IPS DF 4.7 (cell line): Measurements from ENCODE around the gene HMGB2.

Experiments used
- DNase-seq: peaks from one replicate; pipeline ENCODE4 v3.0.0-alpha.2; 2013; ENCODE audit warnings: low spot score; ENCODE audit errors: extremely low read depth

The HMGB2 gene

GRCh38 chr4:173334891-173335752 is 964 bp upstream of the HMGB2 start:
- no peak for DNase-seq

- DNase-seq = no peak
Observed at GRCh38 chr4:173333658-173334084, 487 bp downstream of the HMGB2 start.

- no peak for DNase-seq
Observed at GRCh38 chr4:173332963-173333657, 1.0 kb downstream of the HMGB2 start.

GRCh38 chr4:173332021-173332487 is 2.1 kb downstream of the HMGB2 start:
- DNase-seq = no peak

- DNase-seq = no peak
Observed at GRCh38 chr4:173330590-173330989, 3.6 kb downstream of the HMGB2 start.

- no peak for DNase-seq
Observed at GRCh38 chr4:173328236-173328901, 5.8 kb downstream of the HMGB2 start.

- DNase-seq = no peak
Observed at GRCh38 chr4:173325007-173325736, 9.0 kb downstream of the HMGB2 start.

GRCh38 chr4:173319696-173320095 is 14.5 kb downstream of the HMGB2 start:
- DNase-seq = no peak

GRCh38 chr4:173318648-173319211 is 15.4 kb downstream of the HMGB2 start:
- no peak for DNase-seq

GRCh38 chr4:173318240-173318639 is 15.9 kb downstream of the HMGB2 start:
- DNase-seq = no peak

GRCh38 chr4:173317004-173317403 is 17.2 kb downstream of the HMGB2 start:
- DNase-seq = no peak

GRCh38 chr4:173316060-173316459 is 18.1 kb downstream of the HMGB2 start:
- DNase-seq = no peak

- DNase-seq = no peak
Observed at GRCh38 chr4:173314715-173315114, 19.4 kb downstream of the HMGB2 start.

- DNase-seq = no peak
Observed at GRCh38 chr4:173311368-173311767, 22.8 kb downstream of the HMGB2 start.

- DNase-seq = no peak
Observed at GRCh38 chr4:173307778-173308177, 26.4 kb downstream of the HMGB2 start.

GRCh38 chr4:173301518-173302201 is 32.5 kb downstream of the HMGB2 start:
- no peak for DNase-seq

GRCh38 chr4:173294444-173294843 is 39.7 kb downstream of the HMGB2 start:
- no peak for DNase-seq

- DNase-seq = no peak
Observed at GRCh38 chr4:173293663-173294062, 40.5 kb downstream of the HMGB2 start.

GRCh38 chr4:173291899-173292298 is 42.3 kb downstream of the HMGB2 start:
- DNase-seq = no peak

GRCh38 chr4:173289353-173289727 is 44.8 kb downstream of the HMGB2 start:
- DNase-seq = no peak
